H1 (cell line): ENCODE measurements around the gene ADRA2C. TPM values are rescaled to one million over a fixed set of nuclear protein-coding genes. Genes with fewer than 3 reads are reported as not detected.

Experiments
- CTCF ChIA-PET: fragments of 300-600 bp; sonication (Branson Sonifier 250); formaldehyde crosslinking; loops from one replicate; lab custom pipeline; 2021; ENCODE audit not compliant: partially characterized antibody; lab: Charles Lee
- POLR2A ChIA-PET: fragments of 300-600 bp; sonication (Branson Sonifier 250); formaldehyde crosslinking; loops from one replicate; lab custom pipeline; 2021; ENCODE audit warnings: inconsistent platforms; ENCODE audit not compliant: partially characterized antibody; lab: Charles Lee
- DNase-seq, 2 experiments: peaks; one replicate each; pipeline versions ENCODE4 v3.0.0 to v3.0.0-alpha.2; 2010 to 2022; ENCODE audit warnings: low spot score in 2 of 2, low read depth in 1 of 2, mixed read lengths in 1 of 2
- FAIRE-seq: peaks from 2 replicates; lab custom pipeline; 2011; peaks lifted over from hg19 to GRCh38; lab: Jason Lieb, UNC
- H2AFZ ChIP-seq: 2 replicates; pipeline ENCODE4 v1.8.1; 2012; ENCODE audit warnings: low read length, inconsistent platforms
- H2AK5ac ChIP-seq: 2 replicates; pipeline ENCODE4 v1.6.1; 2013; ENCODE audit warnings: low read depth, low read length
- H2BK120ac ChIP-seq: replicated peaks from 2 replicates; pipeline ENCODE3; 2013; ENCODE audit warnings: low read depth, low read length, inconsistent platforms
- H2BK12ac ChIP-seq: 2 replicates; pipeline ENCODE4 v1.6.1; 2013; ENCODE audit warnings: low read depth, low read length
- H2BK15ac ChIP-seq: 2 replicates; pipeline ENCODE4 v1.6.1; 2013; ENCODE audit warnings: low read length
- H2BK20ac ChIP-seq: 2 replicates; pipeline ENCODE4 v1.6.1; 2013; ENCODE audit warnings: low read length
- H2BK5ac ChIP-seq: 2 replicates; pipeline ENCODE4 v1.6.1; 2013; ENCODE audit warnings: low read depth, low read length
- H3K14ac ChIP-seq: 2 replicates; pipeline ENCODE4 v1.6.1; 2013; ENCODE audit warnings: inconsistent platforms; ENCODE audit not compliant: insufficient read length
- H3K18ac ChIP-seq: 2 replicates; pipeline ENCODE4 v1.6.1; 2013; ENCODE audit warnings: low read length; ENCODE audit errors: extremely low read depth
- H3K23ac ChIP-seq: 2 replicates; pipeline ENCODE4 v1.6.1; 2013; ENCODE audit warnings: inconsistent platforms; ENCODE audit not compliant: insufficient read length
- H3K23me2 ChIP-seq: 2 replicates; pipeline ENCODE4 v1.6.1; 2013; ENCODE audit warnings: low read depth, low read length
- H3K27ac ChIP-seq: 2 replicates; pipeline ENCODE4 v1.6.1; 2011; ENCODE audit warnings: low read depth, low read length, inconsistent platforms
- H3K27me3 ChIP-seq, 4 experiments: replicated peaks in 1 of 4; 1 replicate in 1 of 4; 2 replicates in 3 of 4; pipeline versions ENCODE4 v1.6.1 to v1.8.1; 2011 to 2013; ENCODE audit warnings: low read length in 3 of 4, mild to moderate bottlenecking in 3 of 4, inconsistent platforms in 2 of 4, mixed read lengths in 2 of 4, moderate library complexity in 1 of 4; ENCODE audit not compliant: control insufficient read depth in 3 of 4, insufficient read depth in 3 of 4; ENCODE audit errors: extremely low read depth in 1 of 4
- H3K36me3 ChIP-seq, 4 experiments: 2 replicates each; pipeline versions ENCODE4 v1.6.1 to v1.8.1; 2011 to 2013; ENCODE audit warnings: mild to moderate bottlenecking in 4 of 4, low read length in 3 of 4, moderate library complexity in 2 of 4, control low read depth in 1 of 4, inconsistent platforms in 1 of 4; ENCODE audit not compliant: insufficient read depth in 4 of 4, control insufficient read depth in 2 of 4
- H3K4ac ChIP-seq: replicated peaks from 2 replicates; pipeline ENCODE3; 2013; ENCODE audit warnings: low read length, low read depth, mixed read lengths, inconsistent platforms; ENCODE audit not compliant: insufficient read length
- H3K4me1 ChIP-seq, 4 experiments: replicated peaks in 1 of 4; 1 replicate in 1 of 4; 2 replicates in 3 of 4; pipeline versions ENCODE4 v1.6.1 to v1.8.1; 2011 to 2013; ENCODE audit warnings: low read length in 3 of 4, inconsistent platforms in 2 of 4, mixed read lengths in 1 of 4; ENCODE audit not compliant: insufficient read depth in 4 of 4, control insufficient read depth in 3 of 4
- H3K4me2 ChIP-seq, 2 experiments: 2 replicates each; pipeline versions ENCODE4 v1.6.1 to v1.8.1; 2011 to 2013; ENCODE audit warnings: low read depth in 2 of 2, low read length in 2 of 2, control low read depth in 1 of 2, inconsistent platforms in 1 of 2, mild to moderate bottlenecking in 1 of 2; ENCODE audit not compliant: insufficient read depth in 1 of 2
- H3K4me3 ChIP-seq, 4 experiments: fragments of 200-600, 300-600 bp in 1 of 4; sonication (generic), shearing (Covaris generic), sonication (Bioruptor Twin) in 1 of 4; 2 replicates each; pipeline versions ENCODE4 v1.5.1 to v1.8.1; 2011 to 2016; ENCODE audit warnings: low read length in 4 of 4, low read depth in 3 of 4, control low read depth in 2 of 4, inconsistent platforms in 2 of 4, mild to moderate bottlenecking in 2 of 4, mixed read lengths in 1 of 4, moderate library complexity in 1 of 4; ENCODE audit not compliant: insufficient read depth in 2 of 4; ENCODE audit errors: extremely low read depth in 1 of 4
- H3K56ac ChIP-seq: replicated peaks from 2 replicates; pipeline ENCODE3; 2013; ENCODE audit warnings: low read depth, mild to moderate bottlenecking, mixed read lengths, low read length, inconsistent platforms; ENCODE audit not compliant: insufficient read length
- H3K79me1 ChIP-seq: 2 replicates; pipeline ENCODE4 v1.6.1; 2013; ENCODE audit warnings: low read depth, low read length, control low read depth
- H3K79me2 ChIP-seq, 2 experiments: 2 replicates each; pipeline versions ENCODE4 v1.6.1 to v1.8.1; 2012 to 2013; ENCODE audit warnings: low read length in 2 of 2, mild to moderate bottlenecking in 2 of 2, inconsistent platforms in 1 of 2; ENCODE audit not compliant: insufficient read depth in 2 of 2, control insufficient read depth in 1 of 2
- H3K9ac ChIP-seq, 4 experiments: replicated peaks in 1 of 4; 1 replicate in 1 of 4; 2 replicates in 3 of 4; pipeline versions ENCODE4 v1.6.1 to v1.8.1; 2011 to 2013; ENCODE audit warnings: low read depth in 3 of 4, low read length in 3 of 4, control low read depth in 2 of 4, mild to moderate bottlenecking in 2 of 4, moderate library complexity in 2 of 4, inconsistent platforms in 1 of 4; ENCODE audit errors: extremely low read depth in 1 of 4
- H3K9me3 ChIP-seq, 2 experiments: 2 replicates each; pipeline versions ENCODE4 v1.6.1 to v1.8.1; 2012 to 2013; ENCODE audit warnings: mild to moderate bottlenecking in 2 of 2, moderate library complexity in 2 of 2, control low read depth in 1 of 2, inconsistent platforms in 1 of 2, low read depth in 1 of 2, low read length in 1 of 2, mixed read lengths in 1 of 2; ENCODE audit not compliant: insufficient read depth in 2 of 2
- H4K20me1 ChIP-seq, 2 experiments: replicated peaks in 1 of 2; 2 replicates each; pipeline versions ENCODE3 to v1.8.1; 2011 to 2013; ENCODE audit warnings: inconsistent platforms in 2 of 2, low read length in 2 of 2, mild to moderate bottlenecking in 1 of 2; ENCODE audit not compliant: insufficient read depth in 2 of 2, control insufficient read depth in 1 of 2
- H4K5ac ChIP-seq: 2 replicates; pipeline ENCODE4 v1.6.1; 2013; ENCODE audit warnings: low read length, low read depth, mixed read lengths, inconsistent platforms; ENCODE audit not compliant: insufficient read length
- H4K8ac ChIP-seq: 2 replicates; pipeline ENCODE4 v1.8.0; 2013; ENCODE audit warnings: mild to moderate bottlenecking, moderate library complexity, low read length, inconsistent platforms; ENCODE audit not compliant: insufficient read depth; ENCODE audit errors: extremely low read depth
- H4K91ac ChIP-seq: replicated peaks from 2 replicates; pipeline ENCODE3; 2013; ENCODE audit warnings: low read length, mixed read lengths, inconsistent platforms; ENCODE audit not compliant: insufficient read length
- KDM1A ChIP-seq: fragments of 200-600, 300-600 bp; sonication (generic); IDR thresholded peaks from 2 replicates; pipeline ENCODE4 v1.7.1; 2016; ENCODE audit warnings: mild to moderate bottlenecking, low read length, borderline replicate concordance
- RFX5 ChIP-seq: IDR thresholded peaks from 2 replicates; pipeline ENCODE4 v1.6.1; 2011; ENCODE audit warnings: low read depth, low read length, improper control_type of control experiment, borderline replicate concordance
- TBP ChIP-seq: IDR thresholded peaks from 2 replicates; pipeline ENCODE4 v1.6.1; 2011; ENCODE audit warnings: low read depth, low read length, improper control_type of control experiment
- WGBS, 2 experiments: shearing (Covaris generic) in 1 of 2; methylation state at CpG; one replicate each; pipeline versions ENCODE4 v1.1.6 to v1.1.7; 2013 to 2015; ENCODE audit warnings: low lambda C conversion rate in 2 of 2, mixed read lengths in 2 of 2, inconsistent platforms in 1 of 2, low coverage in 1 of 2, missing lambda C conversion rate in 1 of 2; ENCODE audit not compliant: insufficient replicate concordance in 2 of 2, insufficient coverage in 1 of 2, insufficient read length in 1 of 2; ENCODE audit errors: extremely low coverage in 1 of 2, missing lambda C conversion rate in 1 of 2; 5-methylcytosine and 5-hydroxymethylcytosine counted together
- polyA plus RNA-seq, 7 experiments: library from polyadenylated mRNA; depleted of rRNA in 3 of 7; stranded (reverse) in 5 of 7; unstranded in 2 of 7; fragments of >200 nt in 5 of 7; fragments of 200-250 nt in 2 of 7; gene quantifications; 1 replicate in 5 of 7; 2 replicates in 1 of 7; 4 replicates in 1 of 7; pipeline versions ENCODE4 v1.2.1 to v1.2.3, GENCODE V29; 2011 to 2013; ENCODE audit warnings: missing spikeins in 2 of 7, mixed read lengths in 2 of 7
- total RNA-seq: library from RNA; stranded (reverse); fragmentation: NEBNext Ultra II Directional; extraction: Animal tissue kit (Norgen Biotek cat#: 25700); gene quantifications from 2 replicates; pipeline ENCODE4 v1.2.1, GENCODE V29; 2021

The ADRA2C gene
- total and polyA plus RNA-seq, 2 of the 8 experiments (the other 6 are each of a cell fraction or from before 2014, with no cell fraction given) = 14.6 to 14.8 TPM

GRCh38 chr4:3742610-3743009 is 23.6 kb upstream of the ADRA2C start:
- no peak for DNase-seq
- Histone ChIP-seq H3K23ac (no peak overlapping the region), H3K18ac (no peak overlapping the region), H4K5ac (no peak overlapping the region), H3K4ac (no peak overlapping the region), H4K20me1 (no peaks in the 10 kb centered on the region), H2BK5ac (no peak overlapping the region), H3K14ac (no peak overlapping the region), H3K79me1 (no peaks in the 10 kb centered on the region), H2AK5ac (0 out of 2 replicates have a peak overlapping the region, but pooled peaks have one; percentile 30), H3K9ac (no peak overlapping the region), H3K79me2 (no peaks in the 10 kb centered on the region), H3K56ac (no peak overlapping the region), H2AFZ (no peak overlapping the region), H3K4me3 (no peak overlapping the region), H2BK120ac (no peak overlapping the region), H4K91ac (no peak overlapping the region), H3K36me3 (no peaks in the 10 kb centered on the region), H2BK12ac (no peak overlapping the region), H2BK20ac (no peak overlapping the region), H4K8ac (no peak overlapping the region), H3K27me3 (no peaks in the 10 kb centered on the region; a peak in 2 of 7 replicates), H3K4me2 (no peak overlapping the region), H3K23me2 (peaks cover 2% of the 10 kb centered on the region; the same call in 1 of the 2 replicates), H3K27ac (no peak overlapping the region), H3K9me3 (peaks cover 4 to 8% of the 10 kb centered on the region in 2 experiments; a peak in 3 of 4 replicates), H2BK15ac (no peak overlapping the region), H3K4me1 (peaks cover 0 to 20% (median 5%) of the 10 kb centered on the region in 4 experiments; a peak in 5 of 7 replicates)
- ChIA-PET CTCF (interaction anchor here (6.1 kb wide), 1 partner anchor 13 kb away, joined by 25 read pairs; no protein-coding TSS in a partner anchor), POLR2A (interaction anchor here (2.9 kb wide), 1 partner anchor 10 kb away, joined by 5 read pairs; no protein-coding TSS in a partner anchor)
- no peak for FAIRE-seq
- WGBS, 2 experiments = 98% methylated on average over 3 of the region's 3 CpGs; no CpG with 5 or more reads in 1 of the 2 experiments
- TF ChIP-seq TBP (no peak), KDM1A (peak; percentile 77; the same call in 1 of the 2 replicates), RFX5 (no peak)
